ENCODE results near the gene APOL1.

DNA sequence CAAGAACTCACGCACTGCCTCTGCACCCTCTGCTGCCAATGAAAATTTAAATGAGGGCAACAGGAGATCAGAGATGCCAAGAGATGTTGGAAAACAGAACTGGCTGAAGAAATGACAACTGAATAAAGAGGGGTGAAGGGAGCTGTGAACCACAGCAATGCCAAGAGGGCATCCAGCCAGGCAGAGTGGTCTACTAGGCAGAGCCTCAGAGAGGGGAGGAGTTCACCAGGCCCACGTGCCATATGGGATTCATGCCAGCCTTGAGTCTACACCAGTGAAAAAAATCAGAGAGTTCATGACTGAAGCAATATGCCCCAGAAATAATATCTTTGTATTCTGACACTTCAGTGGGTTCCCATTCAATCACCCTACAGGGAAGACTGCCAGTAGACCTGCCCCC is 18.0 kb upstream of the APOL1 start:
- TF ChIP-seq, protein P1, sequence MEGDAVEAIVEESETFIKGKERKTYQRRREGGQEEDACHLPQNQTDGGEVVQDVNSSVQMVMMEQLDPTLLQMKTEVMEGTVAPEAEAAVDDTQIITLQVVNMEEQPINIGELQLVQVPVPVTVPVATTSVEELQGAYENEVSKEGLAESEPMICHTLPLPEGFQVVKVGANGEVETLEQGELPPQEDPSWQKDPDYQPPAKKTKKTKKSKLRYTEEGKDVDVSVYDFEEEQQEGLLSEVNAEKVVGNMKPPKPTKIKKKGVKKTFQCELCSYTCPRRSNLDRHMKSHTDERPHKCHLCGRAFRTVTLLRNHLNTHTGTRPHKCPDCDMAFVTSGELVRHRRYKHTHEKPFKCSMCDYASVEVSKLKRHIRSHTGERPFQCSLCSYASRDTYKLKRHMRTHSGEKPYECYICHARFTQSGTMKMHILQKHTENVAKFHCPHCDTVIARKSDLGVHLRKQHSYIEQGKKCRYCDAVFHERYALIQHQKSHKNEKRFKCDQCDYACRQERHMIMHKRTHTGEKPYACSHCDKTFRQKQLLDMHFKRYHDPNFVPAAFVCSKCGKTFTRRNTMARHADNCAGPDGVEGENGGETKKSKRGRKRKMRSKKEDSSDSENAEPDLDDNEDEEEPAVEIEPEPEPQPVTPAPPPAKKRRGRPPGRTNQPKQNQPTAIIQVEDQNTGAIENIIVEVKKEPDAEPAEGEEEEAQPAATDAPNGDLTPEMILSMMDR (IDR thresholded peaks at IDR 0.05) = no peak
- TF ChIP-seq POLR2A (IDR thresholded peaks at IDR 0.05) = no peak
